GM19372 (cell line): ENCODE measurements around the gene NTNG2.
"Not testable (repeated sequence)": the region's sequence is repeated elsewhere in the genome, so short reads cannot be mapped to it uniquely, and the experiment has no call there.

Experiments used
- ATAC-seq: cut with Tn5 transposase; IDR thresholded peaks from one replicate; pipeline ENCODE4 v1.9.1; 2021; ENCODE audit warnings: mild to moderate bottlenecking, low read depth, moderate library complexity; ENCODE audit not compliant: unreplicated experiment

NTNG2 gene, protein sequence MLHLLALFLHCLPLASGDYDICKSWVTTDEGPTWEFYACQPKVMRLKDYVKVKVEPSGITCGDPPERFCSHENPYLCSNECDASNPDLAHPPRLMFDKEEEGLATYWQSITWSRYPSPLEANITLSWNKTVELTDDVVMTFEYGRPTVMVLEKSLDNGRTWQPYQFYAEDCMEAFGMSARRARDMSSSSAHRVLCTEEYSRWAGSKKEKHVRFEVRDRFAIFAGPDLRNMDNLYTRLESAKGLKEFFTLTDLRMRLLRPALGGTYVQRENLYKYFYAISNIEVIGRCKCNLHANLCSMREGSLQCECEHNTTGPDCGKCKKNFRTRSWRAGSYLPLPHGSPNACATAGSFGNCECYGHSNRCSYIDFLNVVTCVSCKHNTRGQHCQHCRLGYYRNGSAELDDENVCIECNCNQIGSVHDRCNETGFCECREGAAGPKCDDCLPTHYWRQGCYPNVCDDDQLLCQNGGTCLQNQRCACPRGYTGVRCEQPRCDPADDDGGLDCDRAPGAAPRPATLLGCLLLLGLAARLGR

GRCh38 chr9:132161743-132162184 is at the start of gene NTNG2:
TSS of gene NTNG2 (plus strand) at chr9:132162058. CDS start at chr9:132166832, 4,774 bp downstream.
- ATAC-seq, result no peak

GRCh38 chr9:132114102-132114707 is 47.7 kb upstream of the NTNG2 start:
- no peak for ATAC-seq

GRCh38 chr9:132116583-132116982 is 45.3 kb upstream of the NTNG2 start:
- no peak for ATAC-seq

- ATAC-seq, result no peak
Measured at GRCh38 chr9:132117694-132118093, 44.2 kb upstream of the NTNG2 start.

DNA sequence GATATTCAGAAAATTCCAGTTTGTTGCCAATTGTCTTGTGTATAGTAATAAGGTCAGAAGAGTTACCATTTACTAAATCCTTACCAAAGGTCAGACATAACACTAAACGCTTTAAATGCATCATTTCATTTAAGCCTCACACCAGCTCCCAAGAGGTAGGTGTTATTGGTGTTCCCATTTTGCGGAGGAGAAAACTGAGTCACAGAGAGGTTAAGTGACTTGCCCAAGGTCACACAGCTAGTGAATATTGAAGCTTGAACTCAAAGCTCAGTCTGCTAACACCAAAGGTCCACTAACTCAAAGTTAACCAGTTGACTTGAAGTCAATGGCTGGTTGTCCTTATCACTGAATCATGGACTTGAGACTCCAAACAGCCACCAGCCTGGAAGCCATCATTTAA is 40.8 kb upstream of the NTNG2 start:
- ATAC-seq, result no peak

DNA sequence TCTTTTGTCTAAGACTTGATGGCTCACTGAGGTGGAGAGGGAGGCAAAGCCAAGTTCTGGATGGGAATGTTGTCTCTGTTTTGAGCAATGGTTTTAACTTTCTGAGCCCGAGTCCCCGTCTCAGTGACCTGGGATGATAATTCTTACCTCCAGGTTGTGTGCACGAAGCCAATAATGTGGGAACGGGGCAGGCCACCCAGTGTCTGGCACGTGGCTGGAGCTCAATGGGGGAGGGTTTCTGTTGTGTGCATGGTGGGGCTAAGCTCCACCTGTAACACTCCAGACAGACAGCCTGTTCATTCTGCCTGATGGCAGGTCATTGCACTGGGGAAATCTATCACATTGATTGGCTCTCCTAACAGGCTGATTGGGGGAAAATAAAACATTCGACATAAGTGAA is 37.1 kb upstream of the NTNG2 start:
- no peak for ATAC-seq

DNA sequence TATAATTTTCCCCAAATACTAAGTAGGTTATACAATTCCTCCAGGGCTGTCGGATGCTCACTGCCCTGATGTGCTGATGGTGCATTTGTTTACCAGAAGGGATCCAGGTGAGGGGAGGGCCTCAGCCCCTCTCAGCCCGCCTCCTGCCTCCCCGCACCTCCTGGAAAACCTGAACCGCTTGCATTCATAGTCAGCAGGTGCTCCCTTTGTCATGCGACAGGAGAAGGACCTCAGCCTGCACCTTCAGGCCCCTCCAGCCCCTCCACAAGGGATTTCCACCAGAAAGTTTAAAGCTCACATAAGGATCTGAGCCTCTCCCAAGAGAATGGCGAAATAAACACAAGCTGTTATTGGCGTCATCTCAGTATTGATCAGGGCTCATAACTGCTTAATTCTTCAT is 36.5 kb upstream of the NTNG2 start:
- ATAC-seq, result no peak

DNA sequence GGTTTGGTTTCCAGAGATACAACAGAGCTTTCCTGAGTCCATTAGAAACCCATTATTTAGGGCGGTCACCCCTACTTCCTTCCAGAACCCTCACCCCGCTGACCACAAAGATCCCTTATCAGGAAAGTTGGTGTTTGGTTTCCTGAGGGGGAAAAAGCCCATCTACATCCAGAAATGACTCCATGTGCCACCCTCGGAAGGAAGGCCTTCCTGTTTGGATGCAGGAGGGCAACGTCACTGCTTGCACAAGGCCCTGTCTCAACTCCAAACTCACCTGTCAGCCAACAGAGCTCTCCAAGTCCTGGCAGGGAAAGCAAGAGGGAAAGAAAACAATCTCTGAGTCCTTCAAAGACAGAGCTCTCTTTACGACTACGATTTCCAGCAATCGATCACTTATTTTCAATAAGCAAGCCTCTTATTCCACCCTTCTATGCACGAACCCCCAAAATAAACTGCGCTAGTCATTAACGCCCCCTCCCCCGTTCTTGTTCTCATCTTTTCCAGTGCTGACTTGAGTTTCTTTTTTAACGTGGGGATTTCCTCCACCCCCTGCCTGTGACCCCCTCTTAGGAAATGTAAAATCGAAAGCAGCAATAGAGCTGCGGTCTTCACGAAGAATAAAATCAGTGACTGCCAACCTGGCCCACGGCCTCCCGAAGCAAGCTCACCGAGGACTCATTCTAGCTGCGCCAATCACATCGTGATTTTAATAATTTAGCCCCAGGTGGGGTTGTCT is 35.7 kb upstream of the NTNG2 start:
- no peak for ATAC-seq

DNA sequence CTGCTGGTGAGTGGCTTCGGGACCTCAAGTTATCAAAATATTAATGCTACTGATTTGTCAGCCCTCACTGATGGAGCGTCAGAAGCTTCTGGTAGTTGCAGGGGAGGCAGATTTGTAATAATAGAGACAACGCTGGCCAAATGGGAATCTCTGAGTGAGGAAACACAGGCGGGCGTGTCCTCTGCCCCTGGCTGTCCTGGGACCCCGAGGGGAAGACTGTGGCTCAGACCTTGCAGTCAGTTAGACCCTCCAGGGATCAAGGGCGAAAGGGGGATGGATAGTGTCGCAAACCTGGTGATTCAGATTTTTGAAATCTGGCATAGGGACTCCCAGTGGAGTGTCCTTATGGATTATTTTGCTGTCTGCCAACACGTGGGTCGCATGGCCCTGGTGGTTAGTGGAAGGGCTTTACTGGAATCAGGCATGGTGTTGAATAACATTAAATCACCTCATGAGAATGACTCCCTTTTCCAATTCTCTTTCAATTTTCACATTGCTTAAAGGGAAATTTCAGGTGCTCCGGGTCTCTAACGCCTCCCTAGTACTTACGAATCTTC is 35.1 kb upstream of the NTNG2 start:
- no peak for ATAC-seq

GRCh38 chr9:132127888-132128534 is 33.8 kb upstream of the NTNG2 start:
- no peak for ATAC-seq

DNA sequence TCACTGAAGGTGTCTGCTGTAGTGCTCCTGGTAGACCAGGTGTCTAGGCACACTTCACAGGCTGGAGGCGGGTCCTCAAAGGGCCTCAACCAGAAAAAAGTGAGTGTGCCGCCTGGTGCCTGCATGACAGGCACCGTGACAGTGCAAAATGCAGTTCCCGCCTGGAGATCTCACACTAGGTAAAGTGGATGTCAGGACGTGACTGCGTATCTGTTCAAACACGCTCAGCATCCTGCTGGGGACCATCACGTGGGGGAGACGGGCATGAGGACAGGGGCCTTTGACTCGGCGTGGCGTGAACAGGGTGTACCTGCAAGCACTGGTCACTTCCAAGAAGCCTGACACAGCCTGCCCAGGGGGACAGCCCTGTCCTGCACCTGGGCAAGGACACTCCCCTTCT is 32.3 kb upstream of the NTNG2 start:
- no peak for ATAC-seq

- not testable (repeated sequence) for ATAC-seq
Measured at GRCh38 chr9:132134085-132134484, 27.8 kb upstream of the NTNG2 start.

DNA sequence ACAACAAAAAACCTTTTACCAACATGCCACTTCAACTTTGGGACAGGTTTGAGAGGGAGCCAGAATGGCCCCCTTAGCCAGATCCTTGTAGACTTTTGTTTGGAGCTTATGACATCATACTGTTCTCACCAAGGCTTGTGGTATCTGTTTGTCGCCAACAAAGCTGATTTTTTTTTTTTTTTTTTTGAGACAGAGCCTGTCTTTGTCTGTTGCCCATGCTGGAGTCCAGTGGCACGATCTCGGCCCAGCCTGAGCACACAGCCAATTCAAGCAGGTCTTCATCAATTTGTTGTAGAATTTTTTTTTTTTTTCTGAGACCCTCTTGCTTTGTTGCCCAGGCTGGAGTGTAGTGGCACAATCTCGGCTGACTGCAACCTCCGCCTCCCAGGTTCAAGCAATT is 26.4 kb upstream of the NTNG2 start:
- ATAC-seq, result no peak

- no peak for ATAC-seq
Measured at GRCh38 chr9:132136151-132136780, 25.6 kb upstream of the NTNG2 start.

- no peak for ATAC-seq
Measured at GRCh38 chr9:132141344-132141947, 20.4 kb upstream of the NTNG2 start.

GRCh38 chr9:132141948-132142594 is 19.8 kb upstream of the NTNG2 start:
- ATAC-seq, result no peak

DNA sequence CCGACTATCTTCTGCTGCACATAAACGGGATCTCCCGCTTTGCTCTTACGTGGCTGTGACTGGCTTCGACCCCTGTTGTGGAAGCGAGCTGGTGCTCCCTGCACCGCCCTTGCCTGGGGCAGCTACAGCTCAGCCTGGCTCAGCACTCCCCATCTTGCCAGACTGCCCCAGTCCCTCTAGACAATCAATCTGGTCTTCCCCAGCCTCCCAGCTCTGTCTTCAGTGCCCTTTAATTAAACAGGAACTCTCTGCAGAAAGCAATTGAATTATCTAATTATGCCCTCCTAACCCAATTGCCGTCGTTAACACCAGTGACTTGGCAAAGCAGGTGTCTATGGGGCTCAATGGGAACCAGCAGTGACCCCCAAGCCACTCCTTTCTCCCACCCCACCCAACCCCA is 18.9 kb upstream of the NTNG2 start:
- no peak for ATAC-seq

GRCh38 chr9:132143359-132143758 is 18.5 kb upstream of the NTNG2 start:
- no peak for ATAC-seq
